Measurements from ENCODE around the gene SELENON. TPM values are rescaled to one million over a fixed set of nuclear protein-coding genes. Genes with fewer than 3 reads are reported as not detected.

SELENON gene
- total and polyA plus RNA-seq, 4 donors = 4.3 to 16.1 (median 9.0) TPM

- Histone ChIP-seq H3K9ac (ENCODE audit: low read depth in 1 of 2, low read length in 2 of 2) (no peak overlapping the region), H3K9me3 (ENCODE audit: control insufficient read depth in 4 of 4, low read length in 3 of 4) (no peaks in the 10 kb centered on the region)
- no peak for DNase-seq (ENCODE audit: low spot score)
These were observed 43.8 kb upstream of the SELENON start for GRCh38 chr1:25756215-25756614.

GRCh38 chr1:25757151-25757845 is 42.7 kb upstream of the SELENON start:
- DNase-seq (ENCODE audit: low spot score) = no peak
- WGBS = 88% methylated on average over 12 of the region's 12 CpGs
- H3K36me3 ChIP-seq (ENCODE audit: control insufficient read depth in 4 of 4, insufficient read depth in 3 of 4, low read depth in 1 of 4, low read length in 3 of 4) = peaks cover 0 to 4% (median 0%) of the 10 kb centered on the region in 4 donors
- no peaks in the 10 kb centered on the region for H3K9me3 ChIP-seq (ENCODE audit: control insufficient read depth in 4 of 4, low read length in 3 of 4)
- H3K9ac ChIP-seq (ENCODE audit: low read depth in 1 of 2, low read length in 2 of 2) = no peak overlapping the region
- no peaks in the 10 kb centered on the region for H3K4me1 ChIP-seq (ENCODE audit: control insufficient read depth in 4 of 4, insufficient read depth in 4 of 4, low read length in 3 of 4)
- H3K27me3 ChIP-seq (ENCODE audit: control insufficient read depth in 4 of 4, insufficient read depth in 4 of 4, low read length in 3 of 4) = no peaks in the 10 kb centered on the region
- H3K27ac ChIP-seq (ENCODE audit: low read depth in 1 of 2, low read length in 2 of 2) = no peak overlapping the region
- no peak overlapping the region for H3K4me3 ChIP-seq (ENCODE audit: low read depth in 1 of 3, low read length in 3 of 3)
- TF ChIP-seq RXRA (IDR thresholded peaks at IDR 0.05) (no peak), TAF1 (conservative IDR thresholded peaks at IDR 0.05) (no peak)

More at GRCh38 chr1:25756215-25756614, 43.8 kb upstream of the SELENON start:
- H3K27ac ChIP-seq (ENCODE audit: low read depth in 1 of 2, low read length in 2 of 2) = no peak overlapping the region
- no peaks in the 10 kb centered on the region for H3K4me1 ChIP-seq (ENCODE audit: control insufficient read depth in 4 of 4, insufficient read depth in 4 of 4, low read length in 3 of 4)
- 78% methylated on average over 3 of the region's 3 CpGs for WGBS
- no peak overlapping the region for H3K4me3 ChIP-seq (ENCODE audit: low read depth in 1 of 3, low read length in 3 of 3)
- peaks cover 0 to 5% (median 2%) of the 10 kb centered on the region in 4 donors for H3K36me3 ChIP-seq (ENCODE audit: control insufficient read depth in 4 of 4, insufficient read depth in 3 of 4, low read depth in 1 of 4, low read length in 3 of 4)
- H3K27me3 ChIP-seq (ENCODE audit: control insufficient read depth in 4 of 4, insufficient read depth in 4 of 4, low read length in 3 of 4) = no peaks in the 10 kb centered on the region
- TF ChIP-seq TAF1 (conservative IDR thresholded peaks at IDR 0.05) (no peak), GABPA (IDR thresholded peaks at IDR 0.05 in 1 of 2, conservative IDR thresholded peaks at IDR 0.05 in 1 of 2) (no peak), MAX (IDR thresholded peaks at IDR 0.05) (no peak), RAD21 (IDR thresholded peaks at IDR 0.05) (no peak), HNF4G (IDR thresholded peaks at IDR 0.05) (no peak), YY1 (IDR thresholded peaks at IDR 0.05) (no peak), ATF3 (IDR thresholded peaks at IDR 0.05) (no peak), RXRA (IDR thresholded peaks at IDR 0.05) (no peak)

GRCh38 chr1:25757846-25758185 is 42.2 kb upstream of the SELENON start:
- no peak for TF ChIP-seq EGR1 (IDR thresholded peaks at IDR 0.05; ENCODE audit: low read depth in 2 of 2)
- no peak for TF ChIP-seq FOXA1 (IDR thresholded peaks at IDR 0.05)
- TF ChIP-seq JUND (IDR thresholded peaks at IDR 0.05) = no peak
- no peak for TF ChIP-seq RAD21 (IDR thresholded peaks at IDR 0.05)
- TF ChIP-seq SP1 (IDR thresholded peaks at IDR 0.05) = no peak
- TF ChIP-seq CTCF (IDR thresholded peaks at IDR 0.05; ENCODE audit: low read depth, low read length, missing input control) = no peak
- TF ChIP-seq FOXA2 (IDR thresholded peaks at IDR 0.05) = no peak
- no peak for TF ChIP-seq YY1 (IDR thresholded peaks at IDR 0.05)
- TF ChIP-seq ZBTB33 (IDR thresholded peaks at IDR 0.05) = no peak
- no peak for TF ChIP-seq GABPA (IDR thresholded peaks at IDR 0.05 in 1 of 2, conservative IDR thresholded peaks at IDR 0.05 in 1 of 2)
- no peak for TF ChIP-seq RXRA (IDR thresholded peaks at IDR 0.05)
- DNase-seq (ENCODE audit: low spot score) = no peak
- 85% methylated on average over 5 of the region's 5 CpGs for WGBS
- Histone ChIP-seq H3K4me1 (ENCODE audit: control insufficient read depth in 4 of 4, insufficient read depth in 4 of 4, low read length in 3 of 4) (no peaks in the 10 kb centered on the region), H3K9me3 (ENCODE audit: control insufficient read depth in 4 of 4, low read length in 3 of 4) (no peaks in the 10 kb centered on the region), H3K36me3 (ENCODE audit: control insufficient read depth in 4 of 4, insufficient read depth in 3 of 4, low read depth in 1 of 4, low read length in 3 of 4) (peaks cover 0 to 4% (median 0%) of the 10 kb centered on the region in 4 donors), H3K27ac (ENCODE audit: low read depth in 1 of 2, low read length in 2 of 2) (no peak overlapping the region), H3K27me3 (ENCODE audit: control insufficient read depth in 4 of 4, insufficient read depth in 4 of 4, low read length in 3 of 4) (no peaks in the 10 kb centered on the region), H3K4me3 (ENCODE audit: low read depth in 1 of 3, low read length in 3 of 3) (no peak overlapping the region), H3K9ac (ENCODE audit: low read depth in 1 of 2, low read length in 2 of 2) (no peak overlapping the region)

Measured in liver (tissue), 9 donors.